GM23338 (cell line): Measurements from ENCODE around the gene CEP170B. TPM values are rescaled to one million over a fixed set of nuclear protein-coding genes. Genes with fewer than 3 reads are reported as not detected.

ENCODE experiments used
- ATAC-seq: fragments of 200-7000 bp; cut with Tn5 transposase; 3 replicates; pipeline ENCODE4 v1.9.1; 2020
- DNase-seq: peaks from one replicate; pipeline ENCODE4 v3.0.0-alpha.2; 2015; ENCODE audit warnings: low spot score
- H2AFZ ChIP-seq: fragments of 200-600 bp; sonication (generic); 2 replicates; pipeline ENCODE4 v1.8.0; 2016; ENCODE audit warnings: antibody characterized with exemption, mild to moderate bottlenecking, moderate library complexity
- H3F3A ChIP-seq: fragments of 200-600 bp; sonication (generic); replicated peaks from 2 replicates; pipeline ENCODE4 v1.8.0; 2017; ENCODE audit warnings: antibody characterized with exemption, mixed run types, low read depth
- H3K27ac ChIP-seq: fragments of 200-600 bp; sonication (generic); 2 replicates; pipeline ENCODE4 v1.6.1; 2016; ENCODE audit warnings: low read depth
- H3K27me3 ChIP-seq: fragments of 200-600 bp; sonication (generic); 2 replicates; pipeline ENCODE4 v1.8.0; 2016; ENCODE audit warnings: mild to moderate bottlenecking, mixed run types, moderate library complexity; ENCODE audit not compliant: insufficient read depth
- H3K36me3 ChIP-seq: fragments of 200-600 bp; sonication (generic); 2 replicates; pipeline ENCODE4 v1.8.0; 2016; ENCODE audit warnings: mild to moderate bottlenecking; ENCODE audit not compliant: insufficient read depth
- H3K4me1 ChIP-seq: fragments of 200-600 bp; sonication (generic); 2 replicates; pipeline ENCODE4 v1.8.0; 2016; ENCODE audit warnings: mild to moderate bottlenecking, moderate library complexity; ENCODE audit not compliant: insufficient read depth
- H3K4me2 ChIP-seq: fragments of 200-600 bp; sonication (generic); 2 replicates; pipeline ENCODE4 v1.7.1; 2017; ENCODE audit warnings: mixed run types
- H3K4me3 ChIP-seq: fragments of 200-600 bp; sonication (generic); 2 replicates; pipeline ENCODE4 v1.6.1; 2016; ENCODE audit warnings: mixed run types
- H3K79me2 ChIP-seq: fragments of 200-600 bp; sonication (generic); replicated peaks from 2 replicates; pipeline ENCODE4 v1.8.0; 2017; ENCODE audit warnings: mild to moderate bottlenecking; ENCODE audit not compliant: insufficient read depth
- H3K9me2 ChIP-seq: fragments of 200-600 bp; sonication (generic); 2 replicates; pipeline ENCODE4 v1.8.0; 2017; ENCODE audit not compliant: insufficient read depth
- H4K20me1 ChIP-seq: fragments of 200-600 bp; sonication (generic); replicated peaks from 2 replicates; pipeline ENCODE4 v1.8.0; 2017; ENCODE audit warnings: mild to moderate bottlenecking; ENCODE audit not compliant: insufficient read depth
- H3K27ac Mint-ChIP-seq: 2 replicates; pipeline ENCODE4 v1.8.0; 2020; ENCODE audit warnings: inconsistent platforms, mild to moderate bottlenecking, moderate library complexity, mixed read lengths
- H3K27me3 Mint-ChIP-seq: 3 replicates; pipeline ENCODE4 v1.8.0; 2022; ENCODE audit warnings: low read depth, mild to moderate bottlenecking, moderate library complexity, mixed read lengths, inconsistent platforms; ENCODE audit not compliant: insufficient read depth, poor library complexity
- H3K36me3 Mint-ChIP-seq: 3 replicates; pipeline ENCODE4 v1.8.0; 2021; ENCODE audit warnings: low read depth, mild to moderate bottlenecking, inconsistent platforms, moderate library complexity, mixed read lengths
- H3K4me1 Mint-ChIP-seq: 3 replicates; pipeline ENCODE4 v1.8.0; 2020; ENCODE audit warnings: mild to moderate bottlenecking, inconsistent platforms, mixed read lengths
- H3K4me3 Mint-ChIP-seq: 3 replicates; pipeline ENCODE4 v1.8.0; 2021; ENCODE audit warnings: moderate library complexity, mild to moderate bottlenecking, inconsistent platforms, mixed read lengths
- H3K9me3 Mint-ChIP-seq: 3 replicates; pipeline ENCODE4 v1.8.0; 2020; ENCODE audit warnings: moderate library complexity, mild to moderate bottlenecking, inconsistent platforms, mixed read lengths
- CREB1 ChIP-seq: fragments of 250-450 bp; sonication (Bioruptor Pico); IDR thresholded peaks from 2 replicates; pipeline ENCODE4 v1.5.0; 2020; ENCODE audit warnings: low read depth, mild to moderate bottlenecking, moderate library complexity
- CTCF ChIP-seq, 2 experiments: fragments of 200-600 bp in 1 of 2; sonication (generic) in 1 of 2; conservative IDR thresholded peaks; 2 replicates each; pipeline versions ENCODE4 v1.5.1 to v1.6.1; 2016 to 2017; ENCODE audit warnings: antibody characterized with exemption in 2 of 2, low read depth in 2 of 2, mild to moderate bottlenecking in 2 of 2, moderate library complexity in 1 of 2
- EZH2phosphoT487 ChIP-seq: fragments of 200-600 bp; sonication (generic); IDR thresholded peaks from one replicate; pipeline ENCODE4 v1.8.1; 2018; ENCODE audit warnings: antibody characterized with exemption; ENCODE audit not compliant: unreplicated experiment
- JUNB ChIP-seq: IDR thresholded peaks from one replicate; pipeline ENCODE4 v1.6.1; 2016; ENCODE audit warnings: antibody characterized with exemption; ENCODE audit not compliant: unreplicated experiment
- NANOG ChIP-seq: IDR thresholded peaks from 2 replicates; pipeline ENCODE4 v1.6.1; 2016; ENCODE audit warnings: antibody characterized with exemption, borderline replicate concordance
- STAT1 ChIP-seq: IDR thresholded peaks from one replicate; pipeline ENCODE4 v1.6.1; 2016; ENCODE audit warnings: antibody characterized with exemption; ENCODE audit not compliant: unreplicated experiment
- ZNF462 ChIP-seq: fragments of 250-450 bp; sonication (Bioruptor Pico); IDR thresholded peaks from 2 replicates; pipeline ENCODE4 v1.5.0; 2020; ENCODE audit warnings: mild to moderate bottlenecking, moderate library complexity
- polyA plus RNA-seq: library from polyadenylated mRNA; unstranded; fragments of >200 nt; fragmentation: Nextera tagmentation; extraction: Ambion mirVana; gene quantifications from 2 replicates; pipeline ENCODE4 v1.2.1, GENCODE V29; 2016
- total RNA-seq: library from RNA; depleted of rRNA; stranded (reverse); fragments of >200 nt; shearing (Covaris generic); gene quantifications from 2 replicates; pipeline ENCODE4 v1.2.3, GENCODE V29; 2014

CEP170B gene
- total and polyA plus RNA-seq, 2 experiments from 2014 or later: 4.6 to 37.1 TPM

GRCh38 chr14:104843442-104844305 is 21.4 kb upstream of the CEP170B start (continued):
- no peak for TF ChIP-seq ZNF462

GRCh38 chr14:104844306-104845032 is 20.6 kb upstream of the CEP170B start:
- no peaks in the 10 kb centered on the region for H3K79me2 ChIP-seq
- Mint-ChIP-seq H3K4me3 (peak overlapping the region; percentile 79), H3K4me1 (peaks cover 12% of the 10 kb centered on the region; the same call in 2 of the 3 replicates), H3K27ac (no peak overlapping the region), H3K9me3 (no peaks in the 10 kb centered on the region; the same call in 2 of the 3 replicates), H3K36me3 (no peaks in the 10 kb centered on the region), H3K27me3 (peaks cover 35% of the 10 kb centered on the region)
- H3K36me3 ChIP-seq: no peaks in the 10 kb centered on the region
- peak overlapping the region; percentile 53; the same call in 1 of the 2 replicates for H3K27ac ChIP-seq
- no peaks in the 10 kb centered on the region for H3K9me2 ChIP-seq
- peaks cover 11% of the 10 kb centered on the region for H3F3A ChIP-seq
- peak overlapping the region; percentile 71 for H3K4me3 ChIP-seq
- DNase-seq (peak; percentile 55), ATAC-seq (peak; percentile 62)
- peaks cover 38% of the 10 kb centered on the region for H3K27me3 ChIP-seq
- H4K20me1 ChIP-seq: no peaks in the 10 kb centered on the region
- H3K4me1 ChIP-seq: peaks cover 9% of the 10 kb centered on the region; the same call in 1 of the 2 replicates
- peak overlapping the region; percentile 64; the same call in 1 of the 2 replicates for H2AFZ ChIP-seq
- TF ChIP-seq NANOG (no peak), STAT1 (no peak), CTCF (conservative IDR thresholded peaks at IDR 0.05; ENCODE audit: low read depth in 2 of 2) (peak in 1 of 2 experiments; percentile 35; a peak in 3 of 4 replicates), EZH2phosphoT487 (no peak), JUNB (no peak), CREB1 (CRISPR knock-in tag) (no peak)
- peak overlapping the region; percentile 85 for H3K4me2 ChIP-seq
